ENCODE measurements around the gene LYST.

The LYST gene

GRCh38 chr1:235835226-235835625 lies 31.5 kb downstream of the LYST start:
- H3K27ac ChIP-seq (ENCODE audit: low read depth, low read length) = no peak overlapping the region
- no peaks in the 10 kb centered on the region for H3K4me1 ChIP-seq (ENCODE audit: insufficient read depth, low read length)
- no peak overlapping the region for H3K4me3 ChIP-seq (ENCODE audit: low read length)
- WGBS = 95% methylated on average over 4 of the region's 4 CpGs
- no peaks in the 10 kb centered on the region for H3K9me3 ChIP-seq (ENCODE audit: insufficient read depth, low read depth, low read length)
- no peaks in the 10 kb centered on the region for H3K36me3 ChIP-seq (ENCODE audit: insufficient read depth, low read length)
- H3K27me3 ChIP-seq (ENCODE audit: insufficient read depth, low read length) = no peaks in the 10 kb centered on the region
- H3K9ac ChIP-seq (ENCODE audit: low read depth, low read length) = no peak overlapping the region

- Histone ChIP-seq H3K9me3 (ENCODE audit: insufficient read depth, low read depth, low read length) (no peaks in the 10 kb centered on the region), H3K36me3 (ENCODE audit: insufficient read depth, low read length) (no peaks in the 10 kb centered on the region)
- 94% methylated on average over 6 of the region's 6 CpGs for WGBS
Observed at GRCh38 chr1:235834620-235835019, 32.1 kb downstream of the LYST start.

GRCh38 chr1:235832011-235832410 lies 34.7 kb downstream of the LYST start:
- Histone ChIP-seq H3K9ac (ENCODE audit: low read depth, low read length) (no peak overlapping the region), H3K9me3 (ENCODE audit: insufficient read depth, low read depth, low read length) (no peaks in the 10 kb centered on the region), H3K36me3 (ENCODE audit: insufficient read depth, low read length) (no peaks in the 10 kb centered on the region), H3K27ac (ENCODE audit: low read depth, low read length) (no peak overlapping the region), H3K4me3 (ENCODE audit: low read length) (no peak overlapping the region), H3K27me3 (ENCODE audit: insufficient read depth, low read length) (no peaks in the 10 kb centered on the region), H3K4me1 (ENCODE audit: insufficient read depth, low read length) (no peaks in the 10 kb centered on the region)
- 92% methylated on average over 2 of the region's 2 CpGs for WGBS

More at GRCh38 chr1:235834620-235835019, 32.1 kb downstream of the LYST start:
- Histone ChIP-seq H3K4me1 (ENCODE audit: insufficient read depth, low read length) (no peaks in the 10 kb centered on the region), H3K27me3 (ENCODE audit: insufficient read depth, low read length) (no peaks in the 10 kb centered on the region), H3K27ac (ENCODE audit: low read depth, low read length) (no peak overlapping the region), H3K4me3 (ENCODE audit: low read length) (no peak overlapping the region), H3K9ac (ENCODE audit: low read depth, low read length) (no peak overlapping the region)

GRCh38 chr1:235831148-235831547 lies 35.6 kb downstream of the LYST start:
- Histone ChIP-seq H3K27me3 (ENCODE audit: insufficient read depth, low read length) (no peaks in the 10 kb centered on the region), H3K9ac (ENCODE audit: low read depth, low read length) (no peak overlapping the region), H3K36me3 (ENCODE audit: insufficient read depth, low read length) (no peaks in the 10 kb centered on the region), H3K4me3 (ENCODE audit: low read length) (no peak overlapping the region), H3K4me1 (ENCODE audit: insufficient read depth, low read length) (no peaks in the 10 kb centered on the region), H3K9me3 (ENCODE audit: insufficient read depth, low read depth, low read length) (no peaks in the 10 kb centered on the region), H3K27ac (ENCODE audit: low read depth, low read length) (no peak overlapping the region)
- 95% methylated on average over 5 of the region's 5 CpGs for WGBS

- no peak overlapping the region for H3K27ac ChIP-seq (ENCODE audit: low read depth, low read length)
Observed at GRCh38 chr1:235826102-235826854, 40.4 kb downstream of the LYST start.

GRCh38 chr1:235825229-235825628 lies 41.5 kb downstream of the LYST start:
- no peaks in the 10 kb centered on the region for H3K9me3 ChIP-seq (ENCODE audit: insufficient read depth, low read depth, low read length)
- H3K27me3 ChIP-seq (ENCODE audit: insufficient read depth, low read length) = no peaks in the 10 kb centered on the region

More at GRCh38 chr1:235826102-235826854, 40.4 kb downstream of the LYST start:
- Histone ChIP-seq H3K9ac (ENCODE audit: low read depth, low read length) (no peak overlapping the region), H3K27me3 (ENCODE audit: insufficient read depth, low read length) (no peaks in the 10 kb centered on the region), H3K4me3 (ENCODE audit: low read length) (no peak overlapping the region), H3K4me1 (ENCODE audit: insufficient read depth, low read length) (no peaks in the 10 kb centered on the region), H3K36me3 (ENCODE audit: insufficient read depth, low read length) (no peaks in the 10 kb centered on the region), H3K9me3 (ENCODE audit: insufficient read depth, low read depth, low read length) (no peaks in the 10 kb centered on the region)
- WGBS = 87% methylated on average over 2 of the region's 2 CpGs

GRCh38 chr1:235823684-235824083 lies 43.0 kb downstream of the LYST start:
- Histone ChIP-seq H3K4me3 (ENCODE audit: low read length) (no peak overlapping the region), H3K27ac (ENCODE audit: low read depth, low read length) (no peak overlapping the region), H3K36me3 (ENCODE audit: insufficient read depth, low read length) (no peaks in the 10 kb centered on the region), H3K27me3 (ENCODE audit: insufficient read depth, low read length) (no peaks in the 10 kb centered on the region), H3K4me1 (ENCODE audit: insufficient read depth, low read length) (no peaks in the 10 kb centered on the region), H3K9me3 (ENCODE audit: insufficient read depth, low read depth, low read length) (no peaks in the 10 kb centered on the region), H3K9ac (ENCODE audit: low read depth, low read length) (no peak overlapping the region)
- WGBS = 90% methylated on average over 5 of the region's 5 CpGs

More at GRCh38 chr1:235825229-235825628, 41.5 kb downstream of the LYST start:
- Histone ChIP-seq H3K9ac (ENCODE audit: low read depth, low read length) (no peak overlapping the region), H3K4me3 (ENCODE audit: low read length) (no peak overlapping the region), H3K4me1 (ENCODE audit: insufficient read depth, low read length) (no peaks in the 10 kb centered on the region), H3K27ac (ENCODE audit: low read depth, low read length) (no peak overlapping the region), H3K36me3 (ENCODE audit: insufficient read depth, low read length) (no peaks in the 10 kb centered on the region)
- no CpG with 5 or more reads among the region's 1 CpG for WGBS

GRCh38 chr1:235822685-235823084 lies 44.0 kb downstream of the LYST start:
- H3K4me3 ChIP-seq (ENCODE audit: low read length) = no peak overlapping the region
- no peaks in the 10 kb centered on the region for H3K4me1 ChIP-seq (ENCODE audit: insufficient read depth, low read length)
- no peak overlapping the region for H3K27ac ChIP-seq (ENCODE audit: low read depth, low read length)
- no peaks in the 10 kb centered on the region for H3K27me3 ChIP-seq (ENCODE audit: insufficient read depth, low read length)
- no peak overlapping the region for H3K9ac ChIP-seq (ENCODE audit: low read depth, low read length)
- H3K36me3 ChIP-seq (ENCODE audit: insufficient read depth, low read length) = no peaks in the 10 kb centered on the region
- no peaks in the 10 kb centered on the region for H3K9me3 ChIP-seq (ENCODE audit: insufficient read depth, low read depth, low read length)

- no peaks in the 10 kb centered on the region for H3K4me1 ChIP-seq (ENCODE audit: insufficient read depth, low read length)
- no peak overlapping the region for H3K27ac ChIP-seq (ENCODE audit: low read depth, low read length)
- H3K4me3 ChIP-seq (ENCODE audit: low read length) = no peak overlapping the region
- no peak overlapping the region for H3K9ac ChIP-seq (ENCODE audit: low read depth, low read length)
- 76% methylated on average over 3 of the region's 3 CpGs for WGBS
- no peaks in the 10 kb centered on the region for H3K9me3 ChIP-seq (ENCODE audit: insufficient read depth, low read depth, low read length)
- no peaks in the 10 kb centered on the region for H3K36me3 ChIP-seq (ENCODE audit: insufficient read depth, low read length)
- H3K27me3 ChIP-seq (ENCODE audit: insufficient read depth, low read length) = no peaks in the 10 kb centered on the region
Observed at GRCh38 chr1:235821361-235821981, 45.2 kb downstream of the LYST start.

GRCh38 chr1:235820061-235820460 lies 46.6 kb downstream of the LYST start:
- no peak overlapping the region for H3K4me3 ChIP-seq (ENCODE audit: low read length)
- 87% methylated on average over 1 of the region's 1 CpG for WGBS
- no peaks in the 10 kb centered on the region for H3K9me3 ChIP-seq (ENCODE audit: insufficient read depth, low read depth, low read length)
- H3K9ac ChIP-seq (ENCODE audit: low read depth, low read length) = no peak overlapping the region
- H3K36me3 ChIP-seq (ENCODE audit: insufficient read depth, low read length) = no peaks in the 10 kb centered on the region
- H3K4me1 ChIP-seq (ENCODE audit: insufficient read depth, low read length) = no peaks in the 10 kb centered on the region
- no peaks in the 10 kb centered on the region for H3K27me3 ChIP-seq (ENCODE audit: insufficient read depth, low read length)
- H3K27ac ChIP-seq (ENCODE audit: low read depth, low read length) = no peak overlapping the region

GRCh38 chr1:235818632-235819136 lies 48.0 kb downstream of the LYST start:
- Histone ChIP-seq H3K27ac (ENCODE audit: low read depth, low read length) (no peak overlapping the region), H3K36me3 (ENCODE audit: insufficient read depth, low read length) (no peaks in the 10 kb centered on the region), H3K4me1 (ENCODE audit: insufficient read depth, low read length) (peaks cover 10% of the 10 kb centered on the region), H3K9ac (ENCODE audit: low read depth, low read length) (no peak overlapping the region), H3K27me3 (ENCODE audit: insufficient read depth, low read length) (no peaks in the 10 kb centered on the region), H3K4me3 (ENCODE audit: low read length) (no peak overlapping the region), H3K9me3 (ENCODE audit: insufficient read depth, low read depth, low read length) (no peaks in the 10 kb centered on the region)
- 88% methylated on average over 5 of the region's 5 CpGs for WGBS
